ENCODE data around the gene CYP51A1.

GRCh38 chr7:92178928-92179924 is 44.9 kb upstream of the CYP51A1 start, which contains the start of gene LRRD1:
- TF ChIP-seq POLR2A (IDR thresholded peaks at IDR 0.05; ENCODE audit: low read length) (no peak), JUN (IDR thresholded peaks at IDR 0.05) (no peak), HOXA7 (CRISPR knock-in tag; IDR thresholded peaks at IDR 0.05) (no peak), EP300 (IDR thresholded peaks at IDR 0.05) (no peak), KDM1A (IDR thresholded peaks at IDR 0.05; ENCODE audit: low read depth) (no peak)
- TF ChIP-seq, protein P1, sequence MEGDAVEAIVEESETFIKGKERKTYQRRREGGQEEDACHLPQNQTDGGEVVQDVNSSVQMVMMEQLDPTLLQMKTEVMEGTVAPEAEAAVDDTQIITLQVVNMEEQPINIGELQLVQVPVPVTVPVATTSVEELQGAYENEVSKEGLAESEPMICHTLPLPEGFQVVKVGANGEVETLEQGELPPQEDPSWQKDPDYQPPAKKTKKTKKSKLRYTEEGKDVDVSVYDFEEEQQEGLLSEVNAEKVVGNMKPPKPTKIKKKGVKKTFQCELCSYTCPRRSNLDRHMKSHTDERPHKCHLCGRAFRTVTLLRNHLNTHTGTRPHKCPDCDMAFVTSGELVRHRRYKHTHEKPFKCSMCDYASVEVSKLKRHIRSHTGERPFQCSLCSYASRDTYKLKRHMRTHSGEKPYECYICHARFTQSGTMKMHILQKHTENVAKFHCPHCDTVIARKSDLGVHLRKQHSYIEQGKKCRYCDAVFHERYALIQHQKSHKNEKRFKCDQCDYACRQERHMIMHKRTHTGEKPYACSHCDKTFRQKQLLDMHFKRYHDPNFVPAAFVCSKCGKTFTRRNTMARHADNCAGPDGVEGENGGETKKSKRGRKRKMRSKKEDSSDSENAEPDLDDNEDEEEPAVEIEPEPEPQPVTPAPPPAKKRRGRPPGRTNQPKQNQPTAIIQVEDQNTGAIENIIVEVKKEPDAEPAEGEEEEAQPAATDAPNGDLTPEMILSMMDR (IDR thresholded peaks at IDR 0.05) = peak; percentile 81
